ENCODE results near the gene ERFL.

GRCh38 chr19:41930322-41930722 lies 2.1 kb upstream of the ERFL start:
- TF ChIP-seq CTCF (IDR thresholded peaks at IDR 0.05) (no peak), POLR2A (IDR thresholded peaks at IDR 0.05) (no peak)
